Measurements from ENCODE around the gene CMTM6. TPM values are rescaled to one million over a fixed set of nuclear protein-coding genes. Genes with fewer than 3 reads are reported as not detected.
"Not testable (repeated sequence)": the region's sequence is repeated elsewhere in the genome, so short reads cannot be mapped to it uniquely, and the experiment has no call there.

CMTM6 gene
- total and polyA plus RNA-seq, 7 donors = 19.9 to 82.0 (median 37.7) TPM

DNA sequence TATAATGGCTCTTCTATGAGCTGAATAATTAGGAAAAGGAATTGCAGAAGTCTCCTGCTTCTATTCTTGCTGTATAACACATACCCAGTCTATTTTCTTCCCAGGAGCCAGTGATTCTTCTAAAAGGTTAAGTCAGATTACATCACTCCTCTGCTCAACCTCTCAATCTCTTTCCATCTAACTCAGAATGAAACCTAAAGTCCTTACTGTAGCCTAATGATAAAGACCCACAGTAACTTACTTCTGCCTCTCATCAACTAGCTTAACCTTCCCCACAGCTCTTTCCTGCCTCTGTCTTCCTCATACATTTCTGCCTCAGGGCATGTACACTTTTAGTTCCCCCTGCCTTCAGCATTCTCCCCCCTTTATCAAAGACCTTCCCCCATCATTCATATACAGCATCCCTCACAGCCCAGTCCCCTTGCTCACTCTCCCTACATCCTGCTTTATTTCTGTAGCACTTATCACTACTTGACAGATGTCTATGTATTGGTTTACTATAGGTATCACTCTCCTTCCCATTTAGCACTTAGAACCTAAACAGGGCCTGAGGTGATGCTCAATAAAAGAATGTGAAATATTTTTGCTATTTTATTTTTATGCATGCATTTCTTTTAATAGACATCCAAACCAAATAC, 28.5 kb upstream of the CMTM6 start:
- TF ChIP-seq, protein P1, sequence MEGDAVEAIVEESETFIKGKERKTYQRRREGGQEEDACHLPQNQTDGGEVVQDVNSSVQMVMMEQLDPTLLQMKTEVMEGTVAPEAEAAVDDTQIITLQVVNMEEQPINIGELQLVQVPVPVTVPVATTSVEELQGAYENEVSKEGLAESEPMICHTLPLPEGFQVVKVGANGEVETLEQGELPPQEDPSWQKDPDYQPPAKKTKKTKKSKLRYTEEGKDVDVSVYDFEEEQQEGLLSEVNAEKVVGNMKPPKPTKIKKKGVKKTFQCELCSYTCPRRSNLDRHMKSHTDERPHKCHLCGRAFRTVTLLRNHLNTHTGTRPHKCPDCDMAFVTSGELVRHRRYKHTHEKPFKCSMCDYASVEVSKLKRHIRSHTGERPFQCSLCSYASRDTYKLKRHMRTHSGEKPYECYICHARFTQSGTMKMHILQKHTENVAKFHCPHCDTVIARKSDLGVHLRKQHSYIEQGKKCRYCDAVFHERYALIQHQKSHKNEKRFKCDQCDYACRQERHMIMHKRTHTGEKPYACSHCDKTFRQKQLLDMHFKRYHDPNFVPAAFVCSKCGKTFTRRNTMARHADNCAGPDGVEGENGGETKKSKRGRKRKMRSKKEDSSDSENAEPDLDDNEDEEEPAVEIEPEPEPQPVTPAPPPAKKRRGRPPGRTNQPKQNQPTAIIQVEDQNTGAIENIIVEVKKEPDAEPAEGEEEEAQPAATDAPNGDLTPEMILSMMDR (IDR thresholded peaks at IDR 0.05) = no peak
- no peak for TF ChIP-seq EP300 (IDR thresholded peaks at IDR 0.05)
- no peak for TF ChIP-seq POLR2A (IDR thresholded peaks at IDR 0.05)
- no peak for TF ChIP-seq POLR2AphosphoS5 (IDR thresholded peaks at IDR 0.05)
- Histone ChIP-seq H3K4me3 (no peak overlapping the region), H3K36me3 (peaks cover 0 to 85% (median 14%) of the 10 kb centered on the region in 4 donors), H3K9me3 (no peaks in the 10 kb centered on the region), H3K4me1 (peaks cover 0 to 6% (median 0%) of the 10 kb centered on the region in 4 donors), H3K27ac (no peak overlapping the region), H3K27me3 (no peaks in the 10 kb centered on the region)
- DNase-seq = no peak
- intact Hi-C loops (cut with DNase I) = no loop called here

DNA sequence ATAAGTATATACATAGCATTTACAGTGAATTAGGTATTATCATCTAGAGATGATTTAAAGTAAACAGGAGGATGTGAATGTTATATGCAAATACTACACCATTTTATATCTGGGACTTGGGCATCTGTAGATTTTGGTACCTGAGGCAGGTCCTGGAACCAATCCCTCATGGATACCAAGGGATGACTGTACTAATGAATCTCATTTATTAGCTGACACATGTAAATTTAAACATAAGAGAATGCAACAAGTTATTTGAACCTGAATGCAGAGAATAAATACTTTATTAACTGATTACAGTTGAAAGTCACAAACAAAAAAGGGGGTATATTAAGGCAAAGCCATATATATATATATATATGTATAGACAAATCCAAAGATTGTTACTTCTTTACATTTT, 23.1 kb upstream of the CMTM6 start:
- DNase-seq = no peak
- TF ChIP-seq, protein P1 (IDR thresholded peaks at IDR 0.05) = no peak
- no peak for TF ChIP-seq POLR2A (IDR thresholded peaks at IDR 0.05)
- TF ChIP-seq POLR2AphosphoS5 (IDR thresholded peaks at IDR 0.05) = no peak
- TF ChIP-seq EP300 (IDR thresholded peaks at IDR 0.05) = no peak
- Histone ChIP-seq H3K27me3 (no peaks in the 10 kb centered on the region), H3K4me1 (no peaks in the 10 kb centered on the region), H3K36me3 (peaks cover 0 to 70% (median 18%) of the 10 kb centered on the region in 4 donors), H3K9me3 (no peaks in the 10 kb centered on the region), H3K4me3 (no peak overlapping the region), H3K27ac (no peak overlapping the region)
- intact Hi-C loops (cut with DNase I) = loop anchor here (5.0 kb wide), 1 partner anchor 37 kb away; no protein-coding TSS in a partner anchor

DNA sequence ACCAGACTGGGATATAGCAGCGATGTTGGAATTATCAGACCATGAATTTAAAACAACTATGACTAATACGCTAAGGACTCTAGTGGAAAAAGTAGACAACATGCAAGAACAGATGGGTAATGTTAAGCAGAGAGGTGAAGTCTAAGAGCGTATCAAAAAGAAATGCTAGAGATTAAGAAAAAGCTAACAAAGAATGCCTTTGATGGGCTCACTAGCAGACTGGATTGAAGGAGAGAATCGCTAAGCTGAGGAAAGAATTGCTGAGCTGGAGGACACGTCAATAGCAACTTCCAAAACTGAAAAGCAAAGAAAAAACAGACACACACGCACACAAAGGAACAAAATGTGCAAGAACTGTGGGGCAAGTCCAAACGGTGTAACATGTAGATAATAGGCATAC, 20.0 kb upstream of the CMTM6 start:
- whole genome bisulfite sequencing, 2 donors = 85 to 87% methylated on average over 7 of the region's 7 CpGs
- no peaks in the 10 kb centered on the region for H3K27me3 ChIP-seq
- H3K27ac ChIP-seq = no peak overlapping the region

DNA sequence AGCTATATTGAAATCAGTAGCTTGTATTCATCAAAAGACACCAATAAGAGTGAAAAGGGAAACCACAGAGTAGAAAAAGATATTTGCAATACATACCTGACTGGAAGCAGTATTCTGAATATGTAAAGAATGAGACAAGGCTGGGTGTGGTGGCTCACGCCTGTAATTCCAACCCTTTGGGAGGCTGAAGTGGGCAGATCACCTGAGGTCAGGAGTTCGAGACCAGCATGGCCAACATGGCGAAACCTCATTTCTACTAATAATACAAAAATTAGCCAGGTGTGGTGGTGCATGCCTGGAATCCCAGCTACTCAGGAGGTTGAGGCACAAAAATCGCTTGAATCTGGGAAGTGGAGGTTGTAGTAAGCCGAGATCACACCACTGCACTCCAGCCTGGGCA, 16.3 kb upstream of the CMTM6 start:
- H3K36me3 ChIP-seq; intact Hi-C loops (cut with DNase I); H3K9me3 ChIP-seq; H3K4me1 ChIP-seq; H3K27me3 ChIP-seq; H3K27ac ChIP-seq; DNase-seq; H3K4me3 ChIP-seq: not testable (repeated sequence)
- WGBS, 2 donors = 94 to 96% methylated on average over 5 of the region's 5 CpGs

More for the DNA sequence above, 20.0 kb upstream of the CMTM6 start:
- Histone ChIP-seq H3K4me1 (no peaks in the 10 kb centered on the region), H3K4me3 (no peak overlapping the region), H3K9me3 (no peaks in the 10 kb centered on the region), H3K36me3 (peaks cover 0 to 40% (median 11%) of the 10 kb centered on the region in 4 donors)
- TF ChIP-seq EP300 (IDR thresholded peaks at IDR 0.05) (no peak), POLR2AphosphoS5 (IDR thresholded peaks at IDR 0.05) (no peak), POLR2A (IDR thresholded peaks at IDR 0.05) (no peak)
- TF ChIP-seq, protein P1 (IDR thresholded peaks at IDR 0.05) = no peak
- intact Hi-C loops (cut with DNase I) = no loop called here
- DNase-seq = no peak

DNA sequence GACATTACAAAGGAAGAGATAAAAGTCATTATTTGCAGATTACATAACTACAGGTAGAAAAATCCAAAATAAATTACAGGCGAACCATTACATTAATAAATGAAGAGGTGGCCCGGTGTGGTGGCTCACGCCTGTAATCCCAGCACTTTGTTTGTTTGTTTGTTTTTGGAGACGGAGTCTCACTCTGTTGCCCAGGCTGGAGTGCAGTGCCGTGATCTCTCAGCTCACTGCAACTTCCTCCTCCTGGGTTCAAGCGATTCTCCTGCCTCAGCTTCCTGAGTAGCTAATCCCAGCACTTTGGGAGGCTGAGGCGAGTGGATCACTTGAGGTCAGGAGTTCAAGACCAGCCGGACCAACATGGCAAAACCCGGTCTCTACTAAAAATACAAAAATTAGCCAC, 14.1 kb upstream of the CMTM6 start:
- not testable (repeated sequence) for DNase-seq

DNA sequence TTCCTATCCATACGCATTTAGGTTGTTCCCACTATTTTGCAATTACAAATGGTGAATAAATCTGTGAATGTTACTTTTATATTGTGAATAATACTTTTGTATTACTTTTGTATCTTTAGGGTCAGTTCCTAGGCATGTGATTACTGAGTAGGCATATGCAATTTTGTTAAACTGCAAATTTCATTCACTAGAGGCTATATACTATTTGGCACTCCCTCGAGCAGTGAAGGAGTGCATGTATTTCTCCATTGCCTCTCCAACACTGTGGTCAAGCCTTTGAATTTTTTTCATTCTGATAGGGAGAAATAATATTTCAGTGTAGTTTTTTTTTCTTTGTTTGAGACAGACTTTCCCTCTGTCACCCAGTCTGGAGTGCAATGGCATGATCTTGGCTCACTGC, 8.4 kb upstream of the CMTM6 start:
- no peak for DNase-seq
- H3K27ac ChIP-seq = no peak overlapping the region
- TF ChIP-seq EP300 (IDR thresholded peaks at IDR 0.05) (no peak), POLR2AphosphoS5 (IDR thresholded peaks at IDR 0.05) (no peak), POLR2A (IDR thresholded peaks at IDR 0.05) (no peak)
- TF ChIP-seq, protein P1 (IDR thresholded peaks at IDR 0.05) = no peak
- H3K4me3 ChIP-seq = no peak overlapping the region
- 91 to 93% methylated on average over 2 of the region's 2 CpGs for WGBS, 2 donors
- intact Hi-C loops (cut with DNase I) = loop anchor here (5.0 kb wide), 1 partner anchor 156 kb away; no protein-coding TSS in a partner anchor
- no peaks in the 10 kb centered on the region for H3K27me3 ChIP-seq
- H3K4me1 ChIP-seq = no peaks in the 10 kb centered on the region
- H3K9me3 ChIP-seq = no peaks in the 10 kb centered on the region
- H3K36me3 ChIP-seq = no peaks in the 10 kb centered on the region

More for the DNA sequence above, 14.1 kb upstream of the CMTM6 start:
- H3K4me3 ChIP-seq; H3K27me3 ChIP-seq; intact Hi-C loops (cut with DNase I); H3K27ac ChIP-seq; H3K9me3 ChIP-seq; H3K36me3 ChIP-seq; H3K4me1 ChIP-seq: not testable (repeated sequence)
- 78 to 88% methylated on average over 9 of the region's 9 CpGs for WGBS, 2 donors

Data from sigmoid colon (tissue), 7 donors.